Panc1 (cell line): ENCODE results near the gene CGNL1.

Experiments
- CTCF ChIP-seq: fragments of 450-650 bp; IDR thresholded peaks from 2 replicates; pipeline ENCODE4 v1.5.1; 2017; ENCODE audit warnings: mild to moderate bottlenecking
- POLR2AphosphoS5 ChIP-seq: IDR thresholded peaks from 2 replicates; pipeline ENCODE4 v1.6.1; 2012; ENCODE audit warnings: mild to moderate bottlenecking, low read depth, low read length, moderate library complexity
- REST ChIP-seq, 2 experiments: IDR thresholded peaks; 2 replicates each; pipeline ENCODE4 v1.6.1; 2011 to 2012; ENCODE audit warnings: low read depth in 2 of 2, control low read depth in 1 of 2, low read length in 1 of 2, mild to moderate bottlenecking in 1 of 2, moderate library complexity in 1 of 2; ENCODE audit not compliant: insufficient read depth in 1 of 2
- SIN3A ChIP-seq: IDR thresholded peaks from 2 replicates; pipeline ENCODE4 v1.6.1; 2012; ENCODE audit warnings: low read depth, mild to moderate bottlenecking, low read length, moderate library complexity, borderline replicate concordance; ENCODE audit not compliant: insufficient read depth
- TCF7L2 ChIP-seq: IDR thresholded peaks from 2 replicates; pipeline ENCODE4 v1.6.1; 2011; ENCODE audit warnings: mild to moderate bottlenecking, low read depth, low read length, inconsistent platforms

- TF ChIP-seq POLR2AphosphoS5 (no peak), REST (IDR thresholded peaks at IDR 0.05; ENCODE audit: insufficient read depth in 1 of 2, low read depth in 2 of 2, low read length in 1 of 2) (no peak), CTCF (no peak), SIN3A (no peak), TCF7L2 (no peak)
Observed at GRCh38 chr15:57477736-57478522, 101.6 kb downstream of the CGNL1 start.
